HUES64 (cell line): ENCODE data around the gene SFXN1.

Experiments
- H3K27ac ChIP-seq: 2 replicates; pipeline ENCODE4 v1.7.0; 2013; ENCODE audit warnings: low read depth, low read length, inconsistent platforms
- H3K27me3 ChIP-seq: 2 replicates; pipeline ENCODE4 v1.6.1; 2013; ENCODE audit warnings: mild to moderate bottlenecking, low read length; ENCODE audit not compliant: insufficient read depth
- H3K36me3 ChIP-seq: 2 replicates; pipeline ENCODE4 v1.6.1; 2013; ENCODE audit warnings: mild to moderate bottlenecking, low read length; ENCODE audit not compliant: insufficient read depth
- H3K4me1 ChIP-seq: 2 replicates; pipeline ENCODE4 v1.6.1; 2013; ENCODE audit warnings: mild to moderate bottlenecking, low read length, moderate library complexity; ENCODE audit not compliant: insufficient read depth
- H3K4me3 ChIP-seq: 2 replicates; pipeline ENCODE4 v1.5.1; 2013; ENCODE audit warnings: mild to moderate bottlenecking, low read length, moderate library complexity
- H3K9ac ChIP-seq: 2 replicates; pipeline ENCODE4 v1.6.1; 2013; ENCODE audit warnings: mild to moderate bottlenecking, low read depth, low read length
- H3K9me3 ChIP-seq: 2 replicates; pipeline ENCODE4 v1.6.1; 2013; ENCODE audit warnings: low read depth, low read length; ENCODE audit not compliant: insufficient read depth
- WGBS: fragments of 150-250, 120-280 bp; methylation state at CpG from one replicate; pipeline ENCODE4 v1.1.7; 2013; ENCODE audit warnings: missing lambda C conversion rate; 5-methylcytosine and 5-hydroxymethylcytosine counted together

SFXN1 gene

GRCh38 chr5:175466700-175467318 lies 11.6 kb upstream of the SFXN1 start:
- no peak overlapping the region for H3K4me3 ChIP-seq
- H3K36me3 ChIP-seq: no peaks in the 10 kb centered on the region
- no peaks in the 10 kb centered on the region; the same call in 1 of the 2 replicates for H3K4me1 ChIP-seq
- H3K27ac ChIP-seq: no peak overlapping the region
- H3K9me3 ChIP-seq: no peaks in the 10 kb centered on the region
- WGBS: 90% methylated on average over 5 of the region's 5 CpGs
- H3K9ac ChIP-seq: no peak overlapping the region
- H3K27me3 ChIP-seq: no peaks in the 10 kb centered on the region

- no peak overlapping the region for H3K27ac ChIP-seq
- no peaks in the 10 kb centered on the region for H3K9me3 ChIP-seq
- WGBS: 78% methylated on average over 11 of the region's 11 CpGs
- H3K4me1 ChIP-seq: no peaks in the 10 kb centered on the region; the same call in 1 of the 2 replicates
- no peaks in the 10 kb centered on the region for H3K27me3 ChIP-seq
- no peaks in the 10 kb centered on the region for H3K36me3 ChIP-seq
- H3K4me3 ChIP-seq: no peak overlapping the region
- H3K9ac ChIP-seq: no peak overlapping the region
Measured at GRCh38 chr5:175467983-175468690, 10.2 kb upstream of the SFXN1 start.

GRCh38 chr5:175468892-175469291 lies 9.5 kb upstream of the SFXN1 start:
- Histone ChIP-seq H3K4me3 (no peak overlapping the region), H3K27me3 (no peaks in the 10 kb centered on the region), H3K4me1 (no peaks in the 10 kb centered on the region; the same call in 1 of the 2 replicates), H3K9me3 (no peaks in the 10 kb centered on the region), H3K9ac (no peak overlapping the region), H3K36me3 (no peaks in the 10 kb centered on the region), H3K27ac (no peak overlapping the region)
- WGBS: no CpG with 5 or more reads among the region's 1 CpG

- H3K4me3 ChIP-seq: no peak overlapping the region
- no peaks in the 10 kb centered on the region for H3K9me3 ChIP-seq
- H3K9ac ChIP-seq: no peak overlapping the region
- H3K36me3 ChIP-seq: no peaks in the 10 kb centered on the region
- no peaks in the 10 kb centered on the region for H3K27me3 ChIP-seq
- WGBS: 45% methylated on average over 3 of the region's 3 CpGs
- no peak overlapping the region for H3K27ac ChIP-seq
- H3K4me1 ChIP-seq: no peaks in the 10 kb centered on the region; the same call in 1 of the 2 replicates
Measured at GRCh38 chr5:175469916-175470315, 8.4 kb upstream of the SFXN1 start.

- no peak overlapping the region for H3K27ac ChIP-seq
- H3K9ac ChIP-seq: no peak overlapping the region
- H3K4me1 ChIP-seq: no peaks in the 10 kb centered on the region; the same call in 1 of the 2 replicates
- H3K36me3 ChIP-seq: no peaks in the 10 kb centered on the region
- 78% methylated on average over 3 of the region's 5 CpGs for WGBS
- no peak overlapping the region for H3K4me3 ChIP-seq
- H3K27me3 ChIP-seq: no peaks in the 10 kb centered on the region
- no peaks in the 10 kb centered on the region for H3K9me3 ChIP-seq
Measured at GRCh38 chr5:175470781-175471180, 7.6 kb upstream of the SFXN1 start.

- H3K27ac ChIP-seq: no peak overlapping the region
Measured at GRCh38 chr5:175471196-175471595, 7.2 kb upstream of the SFXN1 start.

GRCh38 chr5:175471628-175472027 lies 6.7 kb upstream of the SFXN1 start:
- Histone ChIP-seq H3K4me1 (no peaks in the 10 kb centered on the region; the same call in 1 of the 2 replicates), H3K9ac (no peak overlapping the region), H3K9me3 (no peaks in the 10 kb centered on the region), H3K36me3 (no peaks in the 10 kb centered on the region), H3K4me3 (no peak overlapping the region), H3K27ac (no peak overlapping the region), H3K27me3 (peaks cover 5% of the 10 kb centered on the region)
- WGBS: 77% methylated on average over 6 of the region's 6 CpGs

More at GRCh38 chr5:175471196-175471595, 7.2 kb upstream of the SFXN1 start:
- Histone ChIP-seq H3K4me1 (no peaks in the 10 kb centered on the region; the same call in 1 of the 2 replicates), H3K4me3 (no peak overlapping the region), H3K9me3 (no peaks in the 10 kb centered on the region), H3K9ac (no peak overlapping the region), H3K36me3 (no peaks in the 10 kb centered on the region), H3K27me3 (peaks cover under 1% of the 10 kb centered on the region; the same call in 1 of the 2 replicates)
- WGBS: 94% methylated on average over 5 of the region's 6 CpGs

GRCh38 chr5:175472378-175472777 lies 6.0 kb upstream of the SFXN1 start:
- H3K4me1 ChIP-seq: no peaks in the 10 kb centered on the region; the same call in 1 of the 2 replicates
- H3K9ac ChIP-seq: no peak overlapping the region
- H3K27ac ChIP-seq: no peak overlapping the region
- no peaks in the 10 kb centered on the region for H3K36me3 ChIP-seq
- peaks cover 12% of the 10 kb centered on the region for H3K27me3 ChIP-seq
- no peaks in the 10 kb centered on the region for H3K9me3 ChIP-seq
- H3K4me3 ChIP-seq: no peak overlapping the region

GRCh38 chr5:175475248-175475647 lies 3.1 kb upstream of the SFXN1 start:
- H3K9me3 ChIP-seq: no peaks in the 10 kb centered on the region
- WGBS: 89% methylated on average over 1 of the region's 1 CpG
- H3K27me3 ChIP-seq: peaks cover 19% of the 10 kb centered on the region
- no peak overlapping the region for H3K4me3 ChIP-seq
- H3K9ac ChIP-seq: no peak overlapping the region
- peaks cover 8% of the 10 kb centered on the region for H3K4me1 ChIP-seq
- no peak overlapping the region for H3K27ac ChIP-seq
- H3K36me3 ChIP-seq: peaks cover under 1% of the 10 kb centered on the region; the same call in 1 of the 2 replicates

GRCh38 chr5:175477440-175477839 lies 920 bp upstream of the SFXN1 start:
- WGBS: 90% methylated on average over 5 of the region's 5 CpGs
- no peak overlapping the region for H3K27ac ChIP-seq
- H3K36me3 ChIP-seq: peaks cover 19% of the 10 kb centered on the region
- H3K4me3 ChIP-seq: no peak overlapping the region
- H3K9ac ChIP-seq: no peak overlapping the region
- H3K9me3 ChIP-seq: no peaks in the 10 kb centered on the region
- H3K4me1 ChIP-seq: peaks cover 12% of the 10 kb centered on the region
- peaks cover 19% of the 10 kb centered on the region for H3K27me3 ChIP-seq

GRCh38 chr5:175478008-175478383 lies 364 bp upstream of the SFXN1 start:
- Histone ChIP-seq H3K36me3 (peaks cover 24% of the 10 kb centered on the region), H3K9me3 (no peaks in the 10 kb centered on the region), H3K4me3 (peak overlapping the region; percentile 93), H3K27me3 (peaks cover 19% of the 10 kb centered on the region), H3K4me1 (peaks cover 12% of the 10 kb centered on the region), H3K9ac (no peak overlapping the region), H3K27ac (no peak overlapping the region)
- WGBS: 19% methylated on average over 12 of the region's 12 CpGs
